ENCODE results near the gene HOXC6. TPM values are rescaled to one million over a fixed set of nuclear protein-coding genes. Genes with fewer than 3 reads are reported as not detected.
"Not testable (repeated sequence)": the region's sequence is repeated elsewhere in the genome, so short reads cannot be mapped to it uniquely, and the experiment has no call there.

Gene HOXC6
- total RNA-seq, 1 donor = 0.09 TPM

- DNase-seq (ENCODE audit: low read depth) = no peak
- TF ChIP-seq, protein P1, sequence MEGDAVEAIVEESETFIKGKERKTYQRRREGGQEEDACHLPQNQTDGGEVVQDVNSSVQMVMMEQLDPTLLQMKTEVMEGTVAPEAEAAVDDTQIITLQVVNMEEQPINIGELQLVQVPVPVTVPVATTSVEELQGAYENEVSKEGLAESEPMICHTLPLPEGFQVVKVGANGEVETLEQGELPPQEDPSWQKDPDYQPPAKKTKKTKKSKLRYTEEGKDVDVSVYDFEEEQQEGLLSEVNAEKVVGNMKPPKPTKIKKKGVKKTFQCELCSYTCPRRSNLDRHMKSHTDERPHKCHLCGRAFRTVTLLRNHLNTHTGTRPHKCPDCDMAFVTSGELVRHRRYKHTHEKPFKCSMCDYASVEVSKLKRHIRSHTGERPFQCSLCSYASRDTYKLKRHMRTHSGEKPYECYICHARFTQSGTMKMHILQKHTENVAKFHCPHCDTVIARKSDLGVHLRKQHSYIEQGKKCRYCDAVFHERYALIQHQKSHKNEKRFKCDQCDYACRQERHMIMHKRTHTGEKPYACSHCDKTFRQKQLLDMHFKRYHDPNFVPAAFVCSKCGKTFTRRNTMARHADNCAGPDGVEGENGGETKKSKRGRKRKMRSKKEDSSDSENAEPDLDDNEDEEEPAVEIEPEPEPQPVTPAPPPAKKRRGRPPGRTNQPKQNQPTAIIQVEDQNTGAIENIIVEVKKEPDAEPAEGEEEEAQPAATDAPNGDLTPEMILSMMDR (IDR thresholded peaks at IDR 0.05; ENCODE audit: insufficient read depth, low read length) = no peak
Observed at GRCh38 chr12:54075409-54075808, 47.2 kb downstream of the HOXC6 start.

GRCh38 chr12:54075974-54076373 lies 47.7 kb downstream of the HOXC6 start:
- no peak overlapping the region for H3K4me3 ChIP-seq (ENCODE audit: low read depth, low read length)
- TF ChIP-seq, protein P1 (IDR thresholded peaks at IDR 0.05; ENCODE audit: insufficient read depth, low read length) = no peak
- DNase-seq (ENCODE audit: low read depth) = no peak

More at GRCh38 chr12:54075409-54075808, 47.2 kb downstream of the HOXC6 start:
- H3K4me3 ChIP-seq (ENCODE audit: low read depth, low read length) = no peak overlapping the region

GRCh38 chr12:54077843-54078242 lies 49.6 kb downstream of the HOXC6 start:
- DNase-seq (ENCODE audit: low read depth); H3K4me3 ChIP-seq (ENCODE audit: low read depth, low read length): not testable (repeated sequence)

GRCh38 chr12:54079115-54079514 lies 50.9 kb downstream of the HOXC6 start:
- not testable (repeated sequence) for DNase-seq (ENCODE audit: low read depth); H3K4me3 ChIP-seq (ENCODE audit: low read depth, low read length)

Small RNA genes lying within 50 kb of the gene (small RNA-seq; reads per million reads assigned to genes)
- not detected for gene HOXC5
- gene MIR196A2 = not detected
- gene MIR615 = 0.25 reads per million

Other genes starting within 250 kb of the HOXC6 start
- gene HOXC13, start 89.6 kb upstream of the HOXC6 start, total RNA-seq (ENCODE audit: low replicate concordance) = not detected in 2 replicates
- not detected in 2 replicates for gene HOXC12, start 73.5 kb upstream of the HOXC6 start, total RNA-seq (ENCODE audit: low replicate concordance)
- gene HOXC11, start 55.3 kb upstream of the HOXC6 start, total RNA-seq (ENCODE audit: low replicate concordance) = not detected in 2 replicates
- not detected in 2 replicates for gene HOTAIR, start 53.5 kb upstream of the HOXC6 start, total RNA-seq (ENCODE audit: low replicate concordance)
- 0.25 TPM in 1 of 2 replicates, not detected in the other for gene HOXC10, start 43.3 kb upstream of the HOXC6 start, total RNA-seq (ENCODE audit: low replicate concordance)
- 0.65 TPM in 1 of 2 replicates, not detected in the other for gene HOXC9, start 28.3 kb upstream of the HOXC6 start, total RNA-seq (ENCODE audit: low replicate concordance)
- 3.4 TPM in 1 of 2 replicates, not detected in the other for gene HOXC8, start 19.5 kb upstream of the HOXC6 start, total RNA-seq (ENCODE audit: low replicate concordance)
- gene HOXC5, start 4.6 kb downstream of the HOXC6 start, total RNA-seq (ENCODE audit: low replicate concordance) = 0.18 and 1.8 TPM in 2 replicates
- gene HOXC4, start 25.4 kb downstream of the HOXC6 start, total RNA-seq (ENCODE audit: low replicate concordance) = 0.36 and 1.4 TPM in 2 replicates
- 18.3 and 27.5 TPM in 2 replicates for gene SMUG1, start 160.5 kb downstream of the HOXC6 start, total RNA-seq (ENCODE audit: low replicate concordance)